Lower leg skin (tissue), 4 donors: ENCODE measurements around the gene DZIP1. TPM values are rescaled to one million over a fixed set of nuclear protein-coding genes. Genes with fewer than 3 reads are reported as not detected.
"Not testable (repeated sequence)": the region's sequence is repeated elsewhere in the genome, so short reads cannot be mapped to it uniquely, and the experiment has no call there.

ENCODE experiments used
- DNase-seq, 2 donors: peaks; one replicate each; pipeline ENCODE4 v3.0.0-alpha.2; 2019; ENCODE audit warnings: low spot score in 2 of 2
- H3K4me3 ChIP-seq: fragments of 200-600 bp; sonication (generic); 2 replicates; pipeline ENCODE4 v1.5.1; 2017; ENCODE audit warnings: mild to moderate bottlenecking, low read depth; ENCODE audit not compliant: poor library complexity, severe bottlenecking
- POLR2A ChIP-seq, 2 donors: fragments of 450-650 bp; IDR thresholded peaks; one replicate each; pipeline ENCODE4 v1.6.1; 2016 to 2017; ENCODE audit warnings: antibody characterized with exemption in 2 of 2, mild to moderate bottlenecking in 1 of 2, moderate library complexity in 1 of 2
- WGBS, 2 donors: methylation state at CpG; one replicate each; pipeline ENCODE4 v1.1.5; 2018; 5-methylcytosine and 5-hydroxymethylcytosine counted together
- intact Hi-C: fragments of 100-400 bp; cut with DNase I; formaldehyde crosslinking; loops from one replicate; pipeline ENCODE4 v1.15.0; 2023; ENCODE audit warnings: low total_unique reads
- total RNA-seq, 4 donors: library from RNA; depleted of rRNA; stranded (reverse); fragments of >200 nt; gene quantifications; one replicate each; pipeline ENCODE4 v1.1.0, GENCODE V29; 2016
- TF ChIP-seq, protein P1 (sequence below), 3 donors: fragments of 450-650 bp; IDR thresholded peaks; one replicate each; pipeline ENCODE4 v1.5.1; 2016; ENCODE audit warnings: antibody characterized with exemption in 3 of 3, mild to moderate bottlenecking in 3 of 3, moderate library complexity in 2 of 3

DZIP1 gene
- total RNA-seq, 4 donors from 2014 or later: 0.42 to 2.7 (median 1.8) TPM

DNA sequence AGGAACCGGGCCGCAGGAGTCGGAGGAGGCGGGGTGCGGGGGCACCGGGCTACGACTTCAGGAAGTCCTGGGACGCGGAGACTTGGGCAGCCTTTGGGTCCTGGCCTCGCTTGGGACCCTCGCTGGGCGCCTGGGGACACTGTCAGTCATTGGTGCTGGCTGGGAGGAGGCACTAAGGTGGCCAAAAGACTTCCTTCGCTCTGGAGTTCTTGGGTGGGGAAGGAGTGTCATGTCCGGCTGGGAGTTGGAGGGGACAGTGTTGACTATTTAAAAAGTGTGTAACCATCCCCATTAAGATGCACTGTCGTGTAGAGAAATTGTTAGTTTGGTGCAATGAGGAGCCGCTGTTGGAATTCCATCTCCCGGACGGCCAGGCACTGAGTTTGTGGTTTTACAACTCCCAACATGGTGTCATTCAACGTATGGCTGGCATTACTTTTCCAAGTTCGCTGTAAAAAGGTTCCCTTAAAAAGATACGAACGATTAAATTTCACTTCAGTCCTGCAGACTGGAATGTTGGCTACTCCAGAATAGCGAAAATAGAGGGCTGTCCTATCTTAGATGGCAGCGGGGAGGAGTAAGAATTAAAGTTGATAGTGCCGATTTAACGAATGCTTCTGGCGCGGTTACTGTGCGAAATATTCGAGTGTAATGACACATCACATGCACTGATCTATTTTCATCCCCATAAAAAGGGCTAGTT is 33.2 kb upstream of the DZIP1 start:
- DNase-seq: peak; percentile 48 to 92
- TF ChIP-seq, protein P1, sequence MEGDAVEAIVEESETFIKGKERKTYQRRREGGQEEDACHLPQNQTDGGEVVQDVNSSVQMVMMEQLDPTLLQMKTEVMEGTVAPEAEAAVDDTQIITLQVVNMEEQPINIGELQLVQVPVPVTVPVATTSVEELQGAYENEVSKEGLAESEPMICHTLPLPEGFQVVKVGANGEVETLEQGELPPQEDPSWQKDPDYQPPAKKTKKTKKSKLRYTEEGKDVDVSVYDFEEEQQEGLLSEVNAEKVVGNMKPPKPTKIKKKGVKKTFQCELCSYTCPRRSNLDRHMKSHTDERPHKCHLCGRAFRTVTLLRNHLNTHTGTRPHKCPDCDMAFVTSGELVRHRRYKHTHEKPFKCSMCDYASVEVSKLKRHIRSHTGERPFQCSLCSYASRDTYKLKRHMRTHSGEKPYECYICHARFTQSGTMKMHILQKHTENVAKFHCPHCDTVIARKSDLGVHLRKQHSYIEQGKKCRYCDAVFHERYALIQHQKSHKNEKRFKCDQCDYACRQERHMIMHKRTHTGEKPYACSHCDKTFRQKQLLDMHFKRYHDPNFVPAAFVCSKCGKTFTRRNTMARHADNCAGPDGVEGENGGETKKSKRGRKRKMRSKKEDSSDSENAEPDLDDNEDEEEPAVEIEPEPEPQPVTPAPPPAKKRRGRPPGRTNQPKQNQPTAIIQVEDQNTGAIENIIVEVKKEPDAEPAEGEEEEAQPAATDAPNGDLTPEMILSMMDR (IDR thresholded peaks at IDR 0.05): no peak
- no peak for TF ChIP-seq POLR2A (IDR thresholded peaks at IDR 0.05)
- intact Hi-C loops: no loop called here
- H3K4me3 ChIP-seq: peak overlapping the region; percentile 90
- 1% methylated on average over 21 to 30 of the region's 30 CpGs for WGBS, 2 donors

DNA sequence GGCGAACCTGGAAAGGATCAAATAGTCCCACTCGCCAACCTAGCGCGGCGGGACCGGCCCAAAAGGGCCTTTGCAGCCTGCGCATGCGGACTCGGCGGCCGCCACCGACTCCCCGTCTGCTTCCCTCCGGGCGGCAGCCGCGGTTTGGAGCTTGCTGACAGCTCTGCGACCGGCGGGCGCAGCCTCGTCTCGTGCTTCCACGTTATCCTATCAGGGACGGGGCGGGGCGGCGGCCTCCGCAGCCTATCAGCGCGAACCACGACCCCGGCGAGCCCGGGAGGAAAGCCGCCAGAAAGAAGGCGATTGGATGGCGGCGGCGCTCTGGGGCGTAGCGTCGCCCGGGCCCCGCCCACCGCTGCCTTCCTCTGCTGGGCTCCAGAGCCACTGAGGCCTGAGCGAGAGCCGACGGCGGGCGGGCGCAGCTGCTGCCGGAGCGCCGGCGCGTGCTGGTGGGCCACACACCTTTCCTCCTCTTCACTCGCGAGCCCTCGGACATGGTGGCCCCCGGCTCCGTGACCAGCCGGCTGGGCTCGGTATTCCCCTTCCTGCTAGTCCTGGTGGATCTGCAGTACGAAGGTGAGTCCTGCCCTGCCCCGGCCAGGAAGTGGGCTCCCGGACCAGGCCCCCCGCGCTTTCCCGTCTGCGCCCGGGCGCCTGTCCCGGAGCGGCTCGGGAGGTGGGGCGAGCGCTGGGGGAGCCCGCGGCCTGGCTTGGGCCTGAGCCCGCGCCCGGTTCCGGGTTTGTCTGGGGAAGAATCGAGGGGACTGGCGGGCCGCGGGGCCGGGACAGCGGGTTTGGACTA is 32.5 kb upstream of the DZIP1 start, which contains the start of gene DNAJC3:
TSS of gene DNAJC3 (plus strand) at position 378 of the 802 bp plus-strand sequence. CDS start at position 495, 117 bp downstream.
- peak within 1 kb of the TSS; percentile 90 for H3K4me3 ChIP-seq
- 0% methylated on average over 46 to 60 of the region's 90 CpGs for WGBS, 2 donors
- peak; percentile 98 to 100 for DNase-seq
- intact Hi-C loops: no loop called here
- TF ChIP-seq, protein P1 (IDR thresholded peaks at IDR 0.05): no peak
- peak in 1 of 2 donors; percentile 47 for TF ChIP-seq POLR2A (IDR thresholded peaks at IDR 0.05)

DNA sequence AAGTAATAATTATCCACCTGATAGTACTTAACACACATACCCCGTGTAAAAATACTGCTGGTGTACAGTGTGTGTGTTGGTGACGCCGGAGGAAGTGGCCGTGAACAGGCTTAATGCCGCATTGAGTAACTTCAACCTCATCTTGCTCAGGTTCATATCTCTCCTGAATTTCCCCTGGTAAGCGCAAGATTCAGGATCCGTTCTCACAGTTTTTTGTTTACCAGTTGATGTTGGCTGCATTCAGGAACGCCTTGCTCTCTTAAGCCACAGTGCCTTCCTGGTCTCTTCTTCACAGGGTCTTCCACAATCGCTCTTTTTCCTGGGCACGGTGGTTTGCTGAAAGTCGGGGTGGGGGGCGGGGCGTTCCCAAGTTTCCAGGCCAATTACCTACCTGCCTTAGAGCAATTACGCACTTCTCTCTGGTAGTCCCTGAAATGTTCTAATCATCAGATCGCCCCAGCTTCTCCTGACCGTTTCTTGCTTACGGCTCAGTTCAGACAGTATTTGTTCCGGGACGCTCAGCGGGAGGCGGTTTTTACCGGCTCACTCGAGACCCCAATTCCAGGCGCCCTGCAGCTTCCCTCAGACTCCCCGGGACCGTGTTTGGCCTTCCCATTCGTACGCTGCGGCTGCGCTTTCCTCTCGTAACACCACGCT is 31.7 kb upstream of the DZIP1 start:
- intact Hi-C loops: no loop called here
- TF ChIP-seq, protein P1 (IDR thresholded peaks at IDR 0.05): no peak
- no peak for TF ChIP-seq POLR2A (IDR thresholded peaks at IDR 0.05)
- peak overlapping the region; percentile 73 for H3K4me3 ChIP-seq
- 0 to 1% methylated on average over 32 of the region's 32 CpGs for WGBS, 2 donors
- peak; percentile 21 to 85 for DNase-seq

DNA sequence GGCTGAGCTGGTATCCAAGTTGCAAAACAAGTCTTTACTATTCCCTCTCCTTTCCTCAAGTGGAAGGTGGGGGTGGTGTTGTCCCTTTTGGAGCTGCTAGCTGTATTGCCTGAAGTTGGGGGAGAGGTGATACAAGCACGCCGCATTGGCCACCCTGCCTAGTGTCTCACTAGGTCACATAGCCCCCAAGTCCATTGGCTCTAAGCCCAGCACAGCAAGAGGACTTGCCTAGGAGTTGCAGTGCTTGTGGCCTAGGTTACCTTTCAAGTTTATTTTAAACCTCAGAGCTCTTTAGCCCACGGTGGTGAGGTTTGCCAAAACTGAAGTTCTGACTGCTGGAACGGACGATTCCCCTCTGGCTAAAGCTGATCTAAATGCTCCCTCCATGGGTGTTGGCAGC is 27.1 kb upstream of the DZIP1 start:
- TF ChIP-seq, protein P1 (IDR thresholded peaks at IDR 0.05): no peak
- TF ChIP-seq POLR2A (IDR thresholded peaks at IDR 0.05): no peak
- WGBS, 2 donors: 91 to 92% methylated on average over 5 of the region's 5 CpGs
- intact Hi-C loops: no loop called here
- no peak overlapping the region for H3K4me3 ChIP-seq
- no peak for DNase-seq

DNA sequence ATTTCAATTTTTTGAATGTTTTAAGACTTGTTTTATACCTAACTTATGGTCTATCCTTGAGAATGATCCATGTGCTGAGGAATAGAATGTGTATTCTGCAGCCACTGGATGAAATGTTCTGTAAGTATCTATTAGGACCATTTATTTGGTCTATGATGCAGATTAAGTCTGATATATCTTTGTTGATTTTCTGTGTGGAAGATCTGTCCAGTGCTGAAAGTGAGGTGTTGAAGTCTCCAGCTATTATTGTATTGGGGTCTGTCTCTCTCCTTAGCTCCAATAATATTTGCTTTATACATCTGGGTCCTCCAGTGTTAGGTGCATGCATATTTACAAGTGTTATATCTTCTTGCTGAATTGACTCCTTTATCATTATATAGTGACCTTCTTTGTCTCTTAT is 22.7 kb upstream of the DZIP1 start:
- DNase-seq, H3K4me3 ChIP-seq, intact Hi-C loops: not testable (repeated sequence)
